Endothelial cell of umbilical vein (primary cell): Measurements from ENCODE around the gene GALNT8. TPM values are rescaled to one million over a fixed set of nuclear protein-coding genes. Genes with fewer than 3 reads are reported as not detected.

ENCODE experiments used
- BruUV-seq: library from RNA; stranded (reverse); fragments of 400-500 nt; replicated peaks from 2 replicates; lab custom pipeline; 2021; lab: Mats Ljungman, UMichigan
- CTCF ChIA-PET: fragments of 300-600, 350-600 bp; sonication (Branson Sonifier 250); formaldehyde crosslinking; loops from one replicate; lab custom pipeline; 2021; ENCODE audit warnings: antibody characterized with exemption, inconsistent platforms; lab: Charles Lee
- POLR2A ChIA-PET: fragments of 300-600, 350-600 bp; sonication (Branson Sonifier 250); formaldehyde crosslinking; loops from one replicate; lab custom pipeline; 2021; ENCODE audit warnings: antibody characterized with exemption, inconsistent platforms; lab: Charles Lee
- DNase-seq: peaks from one replicate; pipeline ENCODE4 v3.0.0-alpha.2; 2011; ENCODE audit warnings: low read depth, low spot score
- FAIRE-seq: peaks from 2 replicates; lab custom pipeline; 2011; peaks lifted over from hg19 to GRCh38; lab: Jason Lieb, UNC
- H2AFZ ChIP-seq: 2 replicates; pipeline ENCODE4 v1.6.0; 2012; ENCODE audit warnings: low read depth, low read length, control low read depth, inconsistent platforms
- H3K27ac ChIP-seq: 2 replicates; pipeline ENCODE4 v1.5.1; 2011; ENCODE audit warnings: low read depth, mild to moderate bottlenecking, control low read depth, low read length, moderate library complexity; ENCODE audit not compliant: insufficient read depth
- H3K27me3 ChIP-seq, 2 experiments: 2 replicates each; pipeline versions ENCODE4 v1.6.0 to v1.6.1; 2011; ENCODE audit warnings: low read length in 2 of 2, mixed read lengths in 1 of 2; ENCODE audit not compliant: control insufficient read depth in 2 of 2, insufficient read depth in 2 of 2
- H3K36me3 ChIP-seq, 2 experiments: 2 replicates in 1 of 2; 3 replicates in 1 of 2; pipeline ENCODE4 v1.5.1; 2011; ENCODE audit warnings: low read length in 2 of 2, mild to moderate bottlenecking in 1 of 2, moderate library complexity in 1 of 2; ENCODE audit not compliant: control insufficient read depth in 2 of 2, insufficient read depth in 2 of 2; ENCODE audit errors: extremely low read depth in 1 of 2
- H3K4me1 ChIP-seq: 3 replicates; pipeline ENCODE4 v1.5.1; 2011; ENCODE audit warnings: mild to moderate bottlenecking, low read length; ENCODE audit not compliant: control insufficient read depth, insufficient read depth; ENCODE audit errors: extremely low read depth
- H3K4me2 ChIP-seq: 2 replicates; pipeline ENCODE4 v1.6.1; 2011; ENCODE audit warnings: low read length, control low read depth, mixed read lengths; ENCODE audit not compliant: insufficient read depth
- H3K4me3 ChIP-seq, 3 experiments: fragments of 200-600 bp in 1 of 3; sonication (generic), shearing (Covaris generic) in 1 of 3; replicated peaks in 1 of 3; 2 replicates each; pipeline ENCODE4 v1.5.1; 2011 to 2016; ENCODE audit warnings: control low read depth in 3 of 3, low read length in 3 of 3, mild to moderate bottlenecking in 2 of 3, inconsistent platforms in 1 of 3, low read depth in 1 of 3, moderate library complexity in 1 of 3; ENCODE audit not compliant: insufficient read depth in 1 of 3
- H3K79me2 ChIP-seq: 2 replicates; pipeline ENCODE4 v1.6.0; 2012; ENCODE audit warnings: low read length, inconsistent platforms; ENCODE audit not compliant: control insufficient read depth, insufficient read depth
- H3K9ac ChIP-seq: replicated peaks from 2 replicates; pipeline ENCODE3; 2011; ENCODE audit warnings: low read length, control low read depth; ENCODE audit not compliant: insufficient read depth; ENCODE audit errors: extremely low read depth
- H3K9me1 ChIP-seq: replicated peaks from 3 replicates; pipeline ENCODE4 v1.6.0; 2011; ENCODE audit warnings: mild to moderate bottlenecking, low read length; ENCODE audit not compliant: control insufficient read depth, insufficient read depth; ENCODE audit errors: extremely low read depth
- H3K9me3 ChIP-seq: replicated peaks from 2 replicates; pipeline ENCODE4 v1.5.1; 2012; ENCODE audit warnings: low read length, inconsistent platforms; ENCODE audit not compliant: control insufficient read depth, insufficient read depth
- H4K20me1 ChIP-seq: replicated peaks from 2 replicates; pipeline ENCODE3; 2011; ENCODE audit warnings: mild to moderate bottlenecking, low read length; ENCODE audit not compliant: control insufficient read depth, insufficient read depth; ENCODE audit errors: extremely low read depth
- EZH2 ChIP-seq: IDR thresholded peaks from 2 replicates; pipeline ENCODE4 v1.6.1; 2012; ENCODE audit warnings: borderline replicate concordance, low read depth, mild to moderate bottlenecking, moderate library complexity, low read length, inconsistent platforms; ENCODE audit not compliant: severe bottlenecking
- FOS ChIP-seq: IDR thresholded peaks from 2 replicates; pipeline ENCODE4 v1.6.1; 2011; ENCODE audit warnings: mild to moderate bottlenecking, low read length, moderate library complexity, borderline replicate concordance; ENCODE audit not compliant: insufficient read depth
- GATA2 ChIP-seq: IDR thresholded peaks from 2 replicates; pipeline ENCODE4 v1.7.0; 2011; ENCODE audit warnings: low read depth, mild to moderate bottlenecking, moderate library complexity, mixed read lengths, low read length; ENCODE audit not compliant: insufficient read length, insufficient read depth
- JUN ChIP-seq: IDR thresholded peaks from 2 replicates; pipeline ENCODE4 v1.6.1; 2011; ENCODE audit warnings: borderline replicate concordance, low read depth; ENCODE audit not compliant: insufficient read length, insufficient read depth
- MYC ChIP-seq: IDR thresholded peaks from one replicate; pipeline ENCODE4 v1.6.1; 2011; ENCODE audit warnings: mild to moderate bottlenecking, low read depth, low read length
- POLR2A ChIP-seq: IDR thresholded peaks from 2 replicates; pipeline ENCODE4 v1.6.1; 2012; ENCODE audit warnings: low read depth, mild to moderate bottlenecking, control low read depth, low read length
- POLR2AphosphoS5 ChIP-seq: IDR thresholded peaks from 2 replicates; pipeline ENCODE4 v1.6.1; 2012; ENCODE audit warnings: low read depth, mild to moderate bottlenecking, control low read depth, low read length, moderate library complexity; ENCODE audit not compliant: insufficient read depth
- dilution Hi-C: fragments of 300-500 bp; cut with MboI; formaldehyde crosslinking; loops from one replicate; pipeline ENCODE4 v1.15.0; 2019; ENCODE audit warnings: low sequenced_read_pairs; ENCODE audit not compliant: extremely low pct_ligation_motif_present
- intact Hi-C: fragments of 100-400 bp; cut with micrococcal nuclease; formaldehyde crosslinking; loops from one replicate; pipeline ENCODE4 v1.10.0; 2022
- polyA plus RNA-seq, 4 experiments: library from polyadenylated mRNA; depleted of rRNA in 3 of 4; stranded (reverse) in 3 of 4; unstranded in 1 of 4; fragments of >200 nt; gene quantifications; 2 replicates each; pipeline versions ENCODE4 v1.2.1 to v1.2.3, GENCODE V29; 2011 to 2012; ENCODE audit warnings: missing spikeins in 1 of 4
- total RNA-seq: library from RNA; stranded (reverse); gene quantifications from 2 replicates; pipeline ENCODE4 v1.2.3, GENCODE V29; 2021
- TF ChIP-seq, protein P1 (sequence below), 2 donors: IDR thresholded peaks; 1 replicate in 1 of 2; 2 replicates in 1 of 2; pipeline ENCODE4 v1.5.1; 2011; ENCODE audit warnings: low read length in 2 of 2, mild to moderate bottlenecking in 2 of 2, moderate library complexity in 2 of 2, control low read depth in 1 of 2, inconsistent platforms in 1 of 2, low read depth in 1 of 2; ENCODE audit not compliant: insufficient read depth in 1 of 2; ENCODE audit errors: extremely low read depth in 1 of 2
- TF ChIP-seq, protein P2 (sequence below): IDR thresholded peaks from 2 replicates; pipeline ENCODE4 v1.6.1; 2011; ENCODE audit not compliant: insufficient read depth, insufficient read length

GALNT8 gene
- total and polyA plus RNA-seq, 2 donors (not counting 3 experiments of a cell fraction or from before 2014, with no cell fraction given), result 0.03 to 0.09 TPM

DNA sequence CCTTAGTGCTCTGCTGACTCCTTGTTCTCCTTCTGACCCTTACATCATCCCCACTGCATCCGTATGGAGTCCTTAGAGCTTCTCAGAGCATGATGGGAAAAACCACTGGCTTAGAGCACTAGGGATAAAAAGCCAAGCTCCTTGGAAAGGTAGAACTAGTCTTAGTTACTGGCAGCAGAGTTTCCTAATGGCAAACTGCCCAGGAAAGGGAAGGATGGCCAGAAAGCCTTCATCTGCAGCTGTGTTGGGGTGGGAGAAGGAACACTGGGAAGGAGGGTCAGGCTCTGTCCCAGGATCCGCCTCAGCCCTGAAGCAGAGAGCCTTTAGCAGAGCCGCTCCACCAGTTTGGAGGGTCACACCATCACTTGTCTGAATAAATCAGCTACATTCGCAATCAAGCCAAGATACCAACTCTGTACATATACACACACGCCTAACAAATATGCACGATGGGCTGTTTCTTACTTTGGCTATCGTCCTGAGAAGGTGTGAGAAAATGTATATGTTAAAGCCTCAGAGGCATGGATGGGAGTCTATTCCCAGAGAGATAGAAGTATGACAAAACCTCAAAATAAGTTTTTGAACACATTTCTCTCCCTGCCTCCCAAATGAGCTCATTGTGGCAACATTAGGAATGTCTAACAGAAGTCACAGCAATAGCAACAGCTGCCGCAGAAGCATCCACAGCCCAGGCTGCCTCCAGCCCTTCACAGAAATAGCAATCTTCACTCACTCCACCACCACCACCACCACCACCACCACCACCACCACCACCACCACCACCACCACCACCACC lies 18.6 kb upstream of the GALNT8 start:
- no peak overlapping the region for H3K4me3 ChIP-seq
- no TSS peak for BruUV-seq
- ChIA-PET CTCF (interaction anchor here (1.6 kb wide), 1 partner anchor 11 kb away, joined by 6 read pairs; no protein-coding TSS in a partner anchor), POLR2A (interaction anchor here (0.7 kb wide), 1 partner anchor 41 kb away, joined by 4 read pairs; no protein-coding TSS in a partner anchor)
- H3K9me3 ChIP-seq, result no peaks in the 10 kb centered on the region
- DNase-seq, result no peak
- no peak for FAIRE-seq
- TF ChIP-seq, protein P1, sequence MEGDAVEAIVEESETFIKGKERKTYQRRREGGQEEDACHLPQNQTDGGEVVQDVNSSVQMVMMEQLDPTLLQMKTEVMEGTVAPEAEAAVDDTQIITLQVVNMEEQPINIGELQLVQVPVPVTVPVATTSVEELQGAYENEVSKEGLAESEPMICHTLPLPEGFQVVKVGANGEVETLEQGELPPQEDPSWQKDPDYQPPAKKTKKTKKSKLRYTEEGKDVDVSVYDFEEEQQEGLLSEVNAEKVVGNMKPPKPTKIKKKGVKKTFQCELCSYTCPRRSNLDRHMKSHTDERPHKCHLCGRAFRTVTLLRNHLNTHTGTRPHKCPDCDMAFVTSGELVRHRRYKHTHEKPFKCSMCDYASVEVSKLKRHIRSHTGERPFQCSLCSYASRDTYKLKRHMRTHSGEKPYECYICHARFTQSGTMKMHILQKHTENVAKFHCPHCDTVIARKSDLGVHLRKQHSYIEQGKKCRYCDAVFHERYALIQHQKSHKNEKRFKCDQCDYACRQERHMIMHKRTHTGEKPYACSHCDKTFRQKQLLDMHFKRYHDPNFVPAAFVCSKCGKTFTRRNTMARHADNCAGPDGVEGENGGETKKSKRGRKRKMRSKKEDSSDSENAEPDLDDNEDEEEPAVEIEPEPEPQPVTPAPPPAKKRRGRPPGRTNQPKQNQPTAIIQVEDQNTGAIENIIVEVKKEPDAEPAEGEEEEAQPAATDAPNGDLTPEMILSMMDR (IDR thresholded peaks at IDR 0.05; ENCODE audit: extremely low read depth in 1 of 2, insufficient read depth in 1 of 2, low read depth in 1 of 2, low read length in 2 of 2), result no peak
- TF ChIP-seq GATA2 (no peak), EZH2 (no peak), FOS (no peak), JUN (no peak), POLR2AphosphoS5 (no peak), POLR2A (no peak), MYC (no peak)
- TF ChIP-seq, protein P2, sequence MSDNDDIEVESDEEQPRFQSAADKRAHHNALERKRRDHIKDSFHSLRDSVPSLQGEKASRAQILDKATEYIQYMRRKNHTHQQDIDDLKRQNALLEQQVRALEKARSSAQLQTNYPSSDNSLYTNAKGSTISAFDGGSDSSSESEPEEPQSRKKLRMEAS, result no peak
- no peaks in the 10 kb centered on the region for H3K79me2 ChIP-seq
- H3K36me3 ChIP-seq, result no peaks in the 10 kb centered on the region
- H2AFZ ChIP-seq, result no peak overlapping the region
- H3K27me3 ChIP-seq, result peaks cover 0 to under 1% of the 10 kb centered on the region in 2 experiments
- peaks cover 2% of the 10 kb centered on the region for H3K9me1 ChIP-seq
- dilution Hi-C loops, result no loop called here
- intact Hi-C loops, result no loop called here
- H3K4me2 ChIP-seq, result no peak overlapping the region
- H3K9ac ChIP-seq, result no peak overlapping the region
- no peak overlapping the region for H3K27ac ChIP-seq
- no peaks in the 10 kb centered on the region for H3K4me1 ChIP-seq
- no peaks in the 10 kb centered on the region for H4K20me1 ChIP-seq
